Skeletal muscle tissue (tissue), 4 donors: ENCODE measurements around the gene ADAMTS13. TPM values are rescaled to one million over a fixed set of nuclear protein-coding genes. Genes with fewer than 3 reads are reported as not detected.

Experiments used
- H3K27ac ChIP-seq: one replicate; pipeline ENCODE4 v1.7.0; 2013; ENCODE audit warnings: mild to moderate bottlenecking, low read depth, low read length, inconsistent platforms
- H3K27me3 ChIP-seq, 3 donors: one replicate each; pipeline ENCODE4 v1.7.0; 2013; ENCODE audit warnings: low read length in 3 of 3; ENCODE audit not compliant: control insufficient read depth in 3 of 3, insufficient read depth in 3 of 3
- H3K36me3 ChIP-seq, 3 donors: one replicate each; pipeline ENCODE4 v1.7.0; 2013; ENCODE audit warnings: low read length in 3 of 3; ENCODE audit not compliant: control insufficient read depth in 3 of 3, insufficient read depth in 3 of 3
- H3K4me1 ChIP-seq, 3 donors: one replicate each; pipeline ENCODE4 v1.7.0; 2013; ENCODE audit warnings: low read length in 3 of 3, mild to moderate bottlenecking in 3 of 3; ENCODE audit not compliant: control insufficient read depth in 3 of 3, insufficient read depth in 3 of 3
- H3K4me3 ChIP-seq, 3 donors: one replicate each; pipeline ENCODE4 v1.7.0; 2013; ENCODE audit warnings: low read length in 3 of 3
- H3K9ac ChIP-seq, 3 donors: one replicate each; pipeline ENCODE4 v1.7.0; 2013; ENCODE audit warnings: low read length in 3 of 3, mild to moderate bottlenecking in 3 of 3, moderate library complexity in 2 of 3, low read depth in 1 of 3
- H3K9me3 ChIP-seq, 3 donors: one replicate each; pipeline ENCODE4 v1.7.0; 2013; ENCODE audit warnings: low read length in 3 of 3; ENCODE audit not compliant: control insufficient read depth in 3 of 3
- total RNA-seq: library from RNA; depleted of rRNA; stranded (reverse); fragments of >200 nt; gene quantifications from one replicate; pipeline ENCODE4 v1.2.3, GENCODE V29; 2014
- donor health status: Osteomylitis.

The ADAMTS13 gene
- total RNA-seq, 1 donor from 2014 or later: 1.6 TPM

DNA sequence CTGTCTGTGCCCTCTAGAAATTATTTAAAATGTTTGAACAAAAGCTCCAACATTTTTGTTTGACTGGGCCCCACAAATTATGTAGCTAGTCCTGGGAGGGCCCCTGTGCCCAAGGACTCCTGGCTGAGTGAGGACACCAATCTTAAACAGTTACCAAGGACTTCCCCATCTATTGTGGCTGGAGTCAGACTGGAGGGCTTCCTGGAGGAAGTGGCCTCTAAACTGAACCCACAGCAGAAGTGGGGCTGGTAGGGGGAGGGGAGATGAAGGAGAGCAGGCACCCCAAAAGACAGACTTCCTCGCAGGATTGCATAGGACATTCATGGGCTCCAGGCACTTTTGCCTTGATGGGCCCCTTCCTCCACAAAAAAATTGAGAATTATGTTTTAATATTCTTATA is 8.1 kb downstream of the ADAMTS13 start:
- Histone ChIP-seq H3K4me3 (no peak overlapping the region), H3K9me3 (no peaks in the 10 kb centered on the region), H3K27ac (no peak overlapping the region), H3K36me3 (peaks cover 0 to 7% (median 5%) of the 10 kb centered on the region in 3 donors), H3K4me1 (peaks cover 5 to 10% (median 10%) of the 10 kb centered on the region in 3 donors), H3K9ac (no peak overlapping the region), H3K27me3 (peaks cover 6 to 14% (median 11%) of the 10 kb centered on the region in 3 donors)

DNA sequence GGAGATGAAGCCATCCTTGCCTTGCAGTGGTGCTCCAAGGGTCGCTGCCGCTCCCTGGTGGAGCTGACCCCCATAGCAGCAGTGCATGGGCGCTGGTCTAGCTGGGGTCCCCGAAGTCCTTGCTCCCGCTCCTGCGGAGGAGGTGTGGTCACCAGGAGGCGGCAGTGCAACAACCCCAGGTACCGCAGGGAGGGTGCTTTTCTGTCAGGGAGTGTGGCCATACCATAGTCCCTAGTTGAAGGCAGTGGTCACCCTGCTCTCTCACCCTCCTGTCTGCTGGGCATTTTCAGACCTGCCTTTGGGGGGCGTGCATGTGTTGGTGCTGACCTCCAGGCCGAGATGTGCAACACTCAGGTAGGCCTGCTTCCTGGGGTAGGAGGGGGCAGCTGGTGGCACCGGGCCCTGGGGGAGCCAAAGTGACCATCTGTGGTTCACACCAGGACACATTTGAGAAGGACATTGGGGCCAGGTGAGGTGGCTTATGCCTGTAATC is 11.2 kb downstream of the ADAMTS13 start:
- H3K4me1 ChIP-seq: no peaks in the 10 kb centered on the region
- peaks cover 0 to 2% (median 0%) of the 10 kb centered on the region in 3 donors for H3K36me3 ChIP-seq
- H3K9ac ChIP-seq: no peak overlapping the region
- H3K27ac ChIP-seq: no peak overlapping the region
- no peaks in the 10 kb centered on the region for H3K9me3 ChIP-seq
- H3K27me3 ChIP-seq: no peaks in the 10 kb centered on the region
- no peak overlapping the region for H3K4me3 ChIP-seq

DNA sequence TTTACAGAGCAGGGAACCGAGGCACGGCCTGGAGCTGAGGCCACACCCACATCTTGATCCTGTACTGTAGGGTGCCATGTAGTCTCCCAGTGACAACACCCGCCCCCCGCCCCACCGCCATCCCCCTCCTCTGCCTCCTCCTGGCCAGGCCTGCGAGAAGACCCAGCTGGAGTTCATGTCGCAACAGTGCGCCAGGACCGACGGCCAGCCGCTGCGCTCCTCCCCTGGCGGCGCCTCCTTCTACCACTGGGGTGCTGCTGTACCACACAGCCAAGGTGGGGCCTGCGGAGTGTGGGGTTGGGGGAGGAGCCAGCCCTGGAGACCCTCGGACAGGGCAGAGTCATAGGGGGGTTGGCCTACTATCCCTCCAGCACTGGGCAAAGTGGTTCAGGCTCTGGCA is 14.5 kb downstream of the ADAMTS13 start:
- no peak overlapping the region for H3K27ac ChIP-seq
- no peaks in the 10 kb centered on the region for H3K27me3 ChIP-seq
- no peaks in the 10 kb centered on the region for H3K4me1 ChIP-seq
- H3K36me3 ChIP-seq: peaks cover 2 to 9% (median 4%) of the 10 kb centered on the region in 3 donors
- no peak overlapping the region for H3K4me3 ChIP-seq
- no peak overlapping the region for H3K9ac ChIP-seq
- H3K9me3 ChIP-seq: no peaks in the 10 kb centered on the region

GRCh38 chr9:133437753-133438531 is 15.8 kb downstream of the ADAMTS13 start:
- Histone ChIP-seq H3K4me1 (no peaks in the 10 kb centered on the region), H3K9me3 (no peaks in the 10 kb centered on the region), H3K36me3 (peaks cover 2 to 9% (median 4%) of the 10 kb centered on the region in 3 donors), H3K27me3 (no peaks in the 10 kb centered on the region), H3K27ac (no peak overlapping the region), H3K4me3 (no peak overlapping the region), H3K9ac (no peak overlapping the region)

DNA sequence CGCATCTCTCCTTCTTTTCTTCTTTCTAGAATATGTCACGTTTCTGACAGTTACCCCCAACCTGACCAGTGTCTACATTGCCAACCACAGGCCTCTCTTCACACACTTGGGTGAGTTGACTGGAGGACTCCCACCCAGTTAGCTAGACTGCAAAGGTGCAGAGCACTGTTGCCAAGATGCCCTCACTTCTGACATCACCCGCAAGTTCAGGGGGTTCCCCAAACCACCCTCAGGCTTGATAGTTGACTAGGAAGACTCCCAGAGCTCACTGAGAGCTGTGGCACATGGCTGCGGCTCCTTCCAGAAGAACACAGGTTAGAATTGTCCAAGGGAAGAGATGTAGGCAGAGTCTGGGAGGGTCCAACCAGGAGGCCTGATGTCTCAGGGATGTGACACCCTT is 17.2 kb downstream of the ADAMTS13 start:
- H3K4me1 ChIP-seq: no peaks in the 10 kb centered on the region
- no peak overlapping the region for H3K27ac ChIP-seq
- no peaks in the 10 kb centered on the region for H3K27me3 ChIP-seq
- H3K9ac ChIP-seq: no peak overlapping the region
- H3K9me3 ChIP-seq: no peaks in the 10 kb centered on the region
- H3K36me3 ChIP-seq: peaks cover 2 to 9% (median 6%) of the 10 kb centered on the region in 3 donors
- no peak overlapping the region for H3K4me3 ChIP-seq

GRCh38 chr9:133440874-133441273 is 18.7 kb downstream of the ADAMTS13 start:
- H3K27ac ChIP-seq: no peak overlapping the region
- H3K4me1 ChIP-seq: no peaks in the 10 kb centered on the region
- H3K36me3 ChIP-seq: peaks cover 2 to 9% (median 6%) of the 10 kb centered on the region in 3 donors
- no peaks in the 10 kb centered on the region for H3K27me3 ChIP-seq
- no peak overlapping the region for H3K9ac ChIP-seq
- no peaks in the 10 kb centered on the region for H3K9me3 ChIP-seq
- H3K4me3 ChIP-seq: no peak overlapping the region

DNA sequence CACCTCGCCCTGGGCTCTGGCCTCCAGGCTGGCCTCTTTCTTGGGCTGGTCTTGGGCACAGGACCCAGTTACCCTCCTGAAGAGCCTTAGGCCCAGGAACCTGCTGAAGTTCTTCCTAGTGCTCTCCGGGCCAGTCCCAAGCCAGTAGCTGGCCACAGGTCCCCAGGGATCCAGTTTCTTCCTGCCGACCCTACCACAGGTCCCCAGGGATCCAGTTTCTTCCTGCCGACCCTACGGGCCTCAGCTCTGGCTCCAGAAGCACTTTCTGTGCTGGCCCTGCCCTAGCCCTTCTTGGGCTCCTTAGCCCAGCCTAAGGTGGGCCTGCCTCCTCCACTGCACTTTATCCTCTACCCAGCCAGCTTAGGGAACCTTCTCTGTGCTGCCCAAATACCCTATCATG is 19.4 kb downstream of the ADAMTS13 start:
- Histone ChIP-seq H3K9ac (no peak overlapping the region), H3K4me3 (no peak overlapping the region), H3K27ac (no peak overlapping the region), H3K27me3 (no peaks in the 10 kb centered on the region), H3K36me3 (peaks cover 2 to 9% (median 6%) of the 10 kb centered on the region in 3 donors), H3K4me1 (no peaks in the 10 kb centered on the region), H3K9me3 (no peaks in the 10 kb centered on the region)

DNA sequence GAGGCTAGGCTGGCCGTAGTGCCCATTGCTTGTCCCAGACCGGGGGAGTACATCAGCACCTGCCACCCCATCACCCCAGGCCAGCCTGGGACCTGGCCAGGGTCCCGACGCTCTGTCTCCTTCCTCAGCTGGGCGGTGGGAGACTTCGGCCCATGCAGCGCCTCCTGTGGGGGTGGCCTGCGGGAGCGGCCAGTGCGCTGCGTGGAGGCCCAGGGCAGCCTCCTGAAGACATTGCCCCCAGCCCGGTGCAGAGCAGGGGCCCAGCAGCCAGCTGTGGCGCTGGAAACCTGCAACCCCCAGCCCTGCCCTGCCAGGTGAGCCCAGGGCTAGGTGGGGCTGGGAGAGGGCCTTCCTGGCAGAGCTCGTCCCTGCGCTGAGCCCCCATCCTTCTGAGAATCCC is 21.1 kb downstream of the ADAMTS13 start:
- Histone ChIP-seq H3K27me3 (no peaks in the 10 kb centered on the region), H3K4me3 (no peak overlapping the region), H3K4me1 (no peaks in the 10 kb centered on the region), H3K9me3 (no peaks in the 10 kb centered on the region), H3K36me3 (peaks cover 2 to 9% (median 4%) of the 10 kb centered on the region in 3 donors), H3K27ac (no peak overlapping the region), H3K9ac (no peak overlapping the region)

- H3K27ac ChIP-seq: no peak overlapping the region
- peaks cover 2 to 9% (median 4%) of the 10 kb centered on the region in 3 donors for H3K36me3 ChIP-seq
- H3K27me3 ChIP-seq: no peaks in the 10 kb centered on the region
- no peaks in the 10 kb centered on the region for H3K9me3 ChIP-seq
- no peaks in the 10 kb centered on the region for H3K4me1 ChIP-seq
- H3K9ac ChIP-seq: no peak overlapping the region
- no peak overlapping the region for H3K4me3 ChIP-seq
These were observed 21.8 kb downstream of the ADAMTS13 start for GRCh38 chr9:133443982-133444381.

- Histone ChIP-seq H3K4me1 (no peaks in the 10 kb centered on the region), H3K9me3 (no peaks in the 10 kb centered on the region), H3K9ac (no peak overlapping the region), H3K4me3 (no peak overlapping the region), H3K36me3 (peaks cover 2 to 4% (median 2%) of the 10 kb centered on the region in 3 donors), H3K27me3 (no peaks in the 10 kb centered on the region), H3K27ac (no peak overlapping the region)
These were observed 23.3 kb downstream of the ADAMTS13 start for GRCh38 chr9:133445293-133445969.
